RCC 7860 (cell line): Measurements from ENCODE around the gene FOXK1.

Experiments
- DNase-seq: peaks from one replicate; pipeline ENCODE4 v3.0.0-alpha.2; 2015; ENCODE audit warnings: low spot score
- FAIRE-seq: peaks from 2 replicates; lab custom pipeline; 2012; peaks lifted over from hg19 to GRCh38; lab: Jason Lieb, UNC

The FOXK1 gene

DNA sequence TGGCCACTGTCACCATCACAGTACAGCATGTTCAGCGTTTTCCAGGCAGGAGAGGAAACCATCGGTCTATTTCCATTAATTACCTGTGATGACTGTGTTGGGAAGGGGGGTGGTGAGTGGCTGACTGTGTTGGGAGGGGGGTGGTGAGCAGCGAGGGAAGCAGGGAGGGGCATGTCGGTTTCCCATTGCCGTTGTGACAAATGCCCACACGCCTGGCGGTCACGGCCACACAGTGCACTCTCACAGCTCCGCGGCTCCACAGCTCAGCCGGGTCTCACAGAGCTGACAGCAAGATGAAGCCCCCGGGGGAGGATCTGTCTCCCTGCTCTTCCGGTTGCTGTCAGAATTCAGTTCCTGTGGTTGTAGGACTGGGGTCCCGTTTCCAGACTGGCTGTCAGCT is 132.3 kb downstream of the FOXK1 start:
- DNase-seq (no peak), FAIRE-seq (no peak)

DNA sequence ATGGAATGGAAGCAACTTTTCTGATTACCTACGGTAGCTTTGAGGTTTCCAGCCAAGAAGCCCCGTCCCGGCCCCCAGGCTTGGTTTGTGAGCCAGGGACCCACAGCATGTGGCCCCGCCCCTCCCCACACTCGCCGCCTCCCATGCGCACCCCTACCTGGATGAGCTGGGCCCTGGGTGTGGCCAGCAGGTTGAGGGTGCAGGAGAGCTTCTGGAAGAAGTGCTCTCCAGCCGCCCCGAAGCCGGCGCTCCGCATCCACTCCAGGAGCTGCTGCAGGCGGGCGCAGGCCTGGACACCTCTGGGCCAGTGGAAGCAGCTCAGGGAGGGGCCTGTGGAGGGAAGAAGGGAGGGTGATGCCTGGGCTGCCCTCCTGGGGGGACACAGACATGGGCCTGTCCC is 133.0 kb downstream of the FOXK1 start:
- DNase-seq, result no peak
- no peak for FAIRE-seq

DNA sequence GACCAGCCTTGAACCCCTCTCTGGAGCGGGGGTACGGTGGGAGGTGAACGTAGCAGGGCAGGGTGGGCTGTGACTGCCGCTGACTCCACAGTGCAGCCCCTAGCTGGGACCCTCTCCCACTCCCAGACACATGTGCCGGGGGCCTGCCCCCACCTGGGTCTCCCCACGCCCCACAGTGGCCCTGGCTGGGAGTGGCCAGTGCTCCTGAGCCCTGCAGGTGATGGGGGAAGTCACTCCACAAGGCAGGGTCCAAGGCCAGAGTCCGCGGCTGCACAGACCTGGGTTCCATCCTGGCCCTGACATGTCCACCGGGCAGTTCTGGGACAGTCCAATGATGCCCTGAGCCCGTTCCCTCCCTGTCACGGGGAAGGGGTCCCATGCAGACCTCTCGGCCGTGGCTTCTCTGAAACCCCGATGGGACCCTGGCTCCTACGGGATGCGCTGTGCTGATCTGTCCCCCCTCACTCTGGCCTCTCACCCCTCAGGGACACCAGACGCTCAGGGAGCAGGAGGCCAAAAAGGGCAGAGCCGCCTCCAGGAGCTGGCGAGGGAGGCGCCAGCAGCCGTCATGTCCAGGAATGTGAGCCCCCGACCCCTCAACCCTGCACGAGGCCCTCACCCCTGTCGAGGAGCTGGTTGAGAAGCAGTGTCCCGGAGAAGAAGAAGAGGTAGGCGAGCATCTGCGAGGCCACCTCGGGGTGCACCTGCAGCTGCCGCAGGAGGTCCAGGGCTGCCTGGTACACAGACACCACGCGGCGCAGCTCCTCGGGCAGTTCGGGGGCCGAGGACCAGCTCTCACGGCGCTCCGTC is 133.7 kb downstream of the FOXK1 start:
- DNase-seq (no peak), FAIRE-seq (no peak)

DNA sequence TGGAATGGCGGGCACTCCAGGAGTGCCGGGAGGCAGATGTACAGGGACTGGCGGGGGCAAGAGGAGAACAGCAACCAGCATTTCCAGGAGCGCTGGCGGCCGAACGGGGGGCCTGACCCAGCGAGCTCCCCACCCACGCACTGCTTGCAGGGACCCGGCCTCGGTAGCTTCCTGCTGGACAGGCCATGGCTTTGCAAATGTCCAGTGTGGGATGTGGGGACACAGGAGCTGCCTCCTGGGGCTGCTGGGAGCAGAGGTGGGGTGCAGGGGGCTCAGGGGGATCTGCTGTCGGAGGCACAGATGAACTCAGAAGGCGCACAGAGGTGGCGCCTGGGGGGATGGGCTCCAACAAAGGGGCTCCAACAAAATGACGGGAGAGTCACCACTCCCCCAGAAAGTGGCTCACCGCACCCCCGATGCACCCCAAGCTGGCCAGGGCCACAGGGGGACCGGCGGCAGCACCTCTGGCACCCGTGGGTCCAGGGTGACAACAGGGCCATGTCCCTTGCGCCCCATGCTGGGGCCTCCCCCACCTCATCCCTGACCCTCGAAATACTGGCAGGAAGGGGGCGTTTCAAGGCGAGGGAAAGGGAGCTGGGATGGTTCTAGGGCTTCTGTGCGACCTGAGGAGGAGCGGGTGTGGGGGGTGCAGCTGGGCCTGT is 134.5 kb downstream of the FOXK1 start:
- no peak for FAIRE-seq

DNA sequence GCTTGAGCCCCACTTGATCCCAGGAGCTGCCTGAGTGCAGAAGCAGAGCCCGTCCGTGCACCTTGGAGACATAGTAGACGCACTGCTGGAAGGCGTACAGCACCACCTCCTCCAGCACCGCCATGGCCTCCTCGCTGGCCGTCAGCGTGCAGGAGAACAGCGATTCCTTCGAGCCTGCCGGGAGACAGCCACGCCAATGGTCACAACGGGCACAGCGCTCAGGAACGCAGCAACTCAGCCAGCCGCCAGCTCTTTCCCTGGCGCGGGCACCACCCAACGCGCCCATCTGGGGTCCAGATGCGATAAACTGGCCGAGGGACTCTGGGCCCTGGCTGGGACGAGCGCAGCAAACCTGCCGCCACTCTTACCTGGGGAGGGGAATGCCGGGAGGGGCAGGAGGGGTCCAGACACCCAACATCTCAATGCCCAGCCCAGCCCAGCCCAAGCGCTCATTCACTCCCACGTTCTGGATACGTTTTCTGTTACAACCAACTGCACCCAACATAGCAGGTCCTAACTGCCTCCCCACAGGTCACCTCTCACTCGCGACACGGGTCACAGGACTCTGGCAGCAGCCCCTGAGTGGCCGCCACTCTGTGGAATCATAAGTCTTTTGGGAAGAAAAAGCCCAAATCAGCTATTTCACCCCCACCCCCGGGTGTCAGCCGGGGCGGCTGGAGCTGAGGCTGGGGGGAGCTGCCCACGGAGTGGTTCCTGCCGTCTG is 135.2 kb downstream of the FOXK1 start:
- DNase-seq, result no peak
- FAIRE-seq, result no peak

More for the DNA sequence above, 134.5 kb downstream of the FOXK1 start:
- no peak for DNase-seq

DNA sequence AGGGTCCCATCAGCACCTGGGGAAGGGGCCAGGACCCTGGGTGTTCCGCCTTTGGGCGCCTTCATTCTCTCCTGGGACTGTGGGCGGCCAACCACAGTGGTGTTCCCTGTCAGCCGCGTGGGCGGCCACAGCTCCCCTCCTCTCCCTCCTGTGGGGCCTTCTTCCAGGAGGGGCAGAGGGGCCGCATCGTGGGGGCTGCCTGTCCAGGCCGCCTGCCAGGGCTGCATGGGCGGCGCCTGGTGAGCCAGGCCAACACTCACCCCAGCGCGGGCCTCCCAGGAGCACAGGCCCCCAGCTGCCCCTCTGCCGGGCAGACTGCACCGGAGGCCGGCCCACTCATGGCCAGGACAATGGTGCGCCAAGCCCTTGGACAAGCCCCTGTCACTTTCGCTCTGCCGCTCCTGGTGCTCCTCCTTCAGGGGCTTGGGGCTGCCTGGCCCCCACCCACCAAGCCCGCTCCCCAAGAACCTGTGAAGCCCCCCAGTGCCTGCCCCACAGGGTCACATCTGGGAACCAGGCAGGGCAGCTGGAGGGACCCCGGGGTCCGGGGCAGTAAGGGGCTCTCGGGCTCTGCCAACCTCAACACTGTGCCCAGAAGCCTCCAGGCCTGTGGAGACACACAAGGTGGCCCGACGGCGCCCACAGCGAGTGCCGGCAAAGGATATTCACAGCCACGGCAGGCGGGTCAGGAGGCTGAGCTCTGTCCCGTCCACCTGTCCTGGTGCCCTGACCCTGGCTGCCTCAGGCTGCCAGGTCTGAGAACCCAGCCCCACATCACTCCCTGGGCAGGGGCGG is 136.1 kb downstream of the FOXK1 start:
- FAIRE-seq (no peak), DNase-seq (no peak)

DNA sequence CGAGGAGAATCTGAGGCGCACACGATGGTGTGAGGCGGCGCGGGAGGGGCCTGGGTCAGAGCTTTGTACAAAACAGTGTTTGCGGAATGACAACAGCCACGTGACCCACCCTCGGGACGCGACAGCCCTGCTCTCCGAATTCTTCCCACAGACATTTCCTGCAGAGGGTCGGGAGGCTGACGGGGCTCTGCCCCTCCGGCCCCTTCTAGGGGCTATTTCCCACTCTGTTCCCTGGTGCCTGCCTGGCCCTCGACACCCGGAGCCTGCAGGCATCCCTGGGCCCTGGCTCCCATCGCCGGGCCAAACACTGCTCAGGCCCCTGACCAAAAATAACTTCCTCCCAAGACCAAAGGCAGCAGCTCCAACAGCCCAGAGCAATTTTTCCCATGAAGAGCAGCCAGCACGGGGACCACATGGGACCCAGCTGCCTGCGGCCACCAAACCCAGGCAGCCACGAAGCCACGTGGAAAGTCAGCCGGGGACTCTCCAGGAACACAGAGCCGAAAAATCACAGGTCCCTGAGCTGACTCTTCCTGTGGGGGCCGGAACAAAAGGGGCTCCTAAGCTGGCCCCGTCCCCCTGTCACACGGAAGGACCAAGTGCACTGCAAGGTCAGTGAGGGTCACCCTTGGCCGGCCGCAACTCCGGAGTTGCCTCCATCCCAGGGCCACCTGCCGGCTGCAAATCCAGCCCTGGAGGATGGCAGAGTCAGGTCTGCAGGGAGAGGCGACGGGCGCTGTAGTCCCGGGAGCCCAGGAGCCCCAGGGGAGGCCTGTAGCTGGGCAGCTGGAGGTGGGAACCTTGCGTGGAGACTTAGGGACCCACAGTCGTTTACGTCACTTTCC is 137.7 kb downstream of the FOXK1 start:
- DNase-seq (no peak), FAIRE-seq (no peak)

DNA sequence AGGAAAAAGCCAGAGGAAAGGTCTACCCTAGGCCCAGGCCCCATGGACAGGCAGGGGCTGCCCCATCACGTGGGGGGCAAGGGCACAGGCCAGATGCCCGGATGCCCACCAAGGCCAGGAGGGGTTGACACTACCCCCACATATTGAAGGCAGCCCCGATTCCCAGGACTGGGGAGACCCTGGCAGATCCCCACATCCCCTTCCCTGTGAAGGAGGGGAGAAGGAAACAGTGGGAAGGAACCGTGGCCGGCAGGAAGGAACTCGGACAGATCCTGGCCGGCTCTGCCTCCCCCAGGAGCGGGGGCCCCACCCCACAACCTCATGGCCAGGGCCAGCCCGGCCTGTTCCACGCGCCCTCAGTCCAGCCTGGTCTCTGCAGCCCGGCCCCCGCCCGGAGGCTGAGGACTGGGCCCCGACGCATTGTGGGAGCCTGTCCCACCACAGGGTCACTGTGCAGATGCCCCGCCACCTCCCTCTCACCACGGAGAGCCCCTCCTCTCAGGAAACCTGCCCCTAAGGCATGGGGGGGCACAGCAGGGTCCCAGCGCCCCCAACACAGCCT is 138.4 kb downstream of the FOXK1 start:
- no peak for FAIRE-seq
- DNase-seq, result no peak
